Dermis blood vessel endothelial cell (primary cell): ENCODE measurements around the gene FARP1. TPM values are rescaled to one million over a fixed set of nuclear protein-coding genes. Genes with fewer than 3 reads are reported as not detected.
A peak's percentile ranks its signal among the peaks of the same experiment; 100 is the strongest.
"Not testable (repeated sequence)": the region's sequence is repeated elsewhere in the genome, so short reads cannot be mapped to it uniquely, and the experiment has no call there.

Experiments used
- DNase-seq: peaks from one replicate; pipeline ENCODE4 v3.0.0; 2010
- total RNA-seq: library from RNA; depleted of rRNA; stranded (reverse); fragments of >200 nt; gene quantifications from 2 replicates; pipeline ENCODE4 v1.2.3, GENCODE V29; 2014

Gene FARP1
- total RNA-seq, 1 donor from 2014 or later = 17.2 TPM

DNA sequence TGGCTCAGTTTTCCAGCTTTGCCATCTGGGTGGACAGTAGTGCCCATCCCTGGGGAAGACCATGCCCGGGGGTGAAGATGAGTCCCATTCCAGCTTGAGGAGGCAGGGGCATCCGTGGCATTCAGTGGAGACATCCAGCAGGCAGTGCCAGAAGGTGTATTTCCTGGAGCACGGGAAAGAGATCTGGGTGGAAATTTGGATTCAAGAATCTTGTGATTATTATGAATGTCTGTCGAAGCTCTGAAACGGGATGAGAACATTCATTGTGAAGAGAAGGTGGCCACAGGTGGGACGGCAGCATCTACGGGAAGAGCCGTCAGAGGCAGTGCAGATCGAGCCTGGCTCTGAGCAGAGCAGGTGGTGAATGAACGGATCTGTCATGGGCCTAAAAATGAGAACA lies 201.5 kb downstream of the FARP1 start:
- DNase-seq = no peak

GRCh38 chr13:98345107-98345935 lies 202.4 kb downstream of the FARP1 start:
- peak; percentile 8 for DNase-seq

- no peak for DNase-seq
Observed at GRCh38 chr13:98346904-98347636, 204.2 kb downstream of the FARP1 start.

DNA sequence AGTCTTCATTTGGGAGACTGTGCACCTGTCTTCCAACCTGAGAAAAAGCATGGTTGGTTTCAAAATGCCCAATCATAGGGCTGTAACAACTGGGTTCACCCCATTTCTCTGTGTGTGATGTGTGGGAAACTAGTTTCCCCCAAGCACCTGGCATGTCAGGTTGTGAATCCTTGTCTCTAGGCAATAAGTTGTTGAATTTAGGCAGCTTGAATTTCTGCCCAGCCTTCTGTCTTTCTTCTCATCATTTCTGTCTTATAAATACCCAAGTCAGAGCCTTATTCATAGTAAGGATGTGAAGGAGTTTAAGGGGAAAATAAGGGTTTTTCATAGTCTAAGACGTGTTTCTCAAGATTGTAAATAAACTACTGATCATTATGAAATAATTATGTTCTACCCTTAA lies 204.9 kb downstream of the FARP1 start:
- no peak for DNase-seq

DNA sequence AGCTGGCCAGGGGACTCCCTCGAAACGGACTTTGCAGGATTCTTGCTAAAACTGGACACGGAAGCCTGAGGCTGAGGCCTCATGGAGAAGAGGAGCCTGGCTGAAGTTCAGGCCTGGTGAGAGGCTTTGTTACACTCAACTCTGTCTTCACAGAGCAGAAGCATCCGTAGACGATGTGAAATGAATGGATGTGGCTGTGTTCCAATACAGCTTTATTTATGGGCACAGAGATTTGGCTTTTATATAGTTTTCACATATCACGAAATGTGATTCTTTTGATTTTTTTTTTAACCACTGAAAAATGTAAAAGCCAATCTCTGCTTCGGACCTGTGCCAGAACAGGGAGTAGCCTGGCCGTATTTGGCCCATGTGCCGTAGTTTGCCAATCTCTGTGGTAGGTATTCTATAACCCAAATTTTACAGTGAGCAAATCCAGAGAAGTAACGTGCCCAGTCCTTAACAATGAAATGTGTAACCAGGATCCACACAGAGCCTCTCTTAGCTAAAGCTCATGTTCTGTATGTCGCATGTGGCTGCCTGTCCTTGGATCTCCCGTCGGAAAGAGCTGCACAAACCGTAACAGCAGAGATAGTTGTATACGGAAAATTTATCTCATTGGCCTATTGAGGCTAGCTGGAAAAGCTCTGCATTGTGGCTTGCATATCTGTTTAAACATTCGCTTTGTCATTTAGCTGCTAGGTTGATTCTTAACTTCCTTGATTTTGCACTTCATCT lies 205.7 kb downstream of the FARP1 start:
- no peak for DNase-seq

GRCh38 chr13:98349731-98350305 lies 206.9 kb downstream of the FARP1 start:
- peak; percentile 26 for DNase-seq

- DNase-seq = no peak
Observed at GRCh38 chr13:98350746-98351330, 207.9 kb downstream of the FARP1 start.

DNA sequence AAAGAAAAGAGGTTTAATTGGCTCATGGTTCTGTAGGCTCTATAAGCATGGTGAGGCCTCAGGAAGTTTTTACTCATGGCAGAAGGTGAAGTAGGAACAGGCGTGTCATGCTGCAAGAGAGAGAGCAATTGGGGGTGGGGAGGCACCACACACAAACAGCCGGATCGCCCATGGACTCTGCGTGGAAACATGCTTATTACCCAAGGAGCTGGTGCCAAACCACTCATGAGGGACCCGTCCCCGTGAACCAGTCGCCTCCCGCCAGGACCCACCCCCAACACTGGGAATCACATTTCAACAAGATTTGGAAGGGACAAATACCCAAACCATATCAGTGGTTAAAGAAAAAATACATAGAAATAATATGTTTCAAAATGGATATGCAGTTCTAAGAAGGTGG lies 208.7 kb downstream of the FARP1 start:
- DNase-seq = no peak

GRCh38 chr13:98352226-98352625 lies 209.3 kb downstream of the FARP1 start:
- no peak for DNase-seq

- no peak for DNase-seq
Observed at GRCh38 chr13:98353750-98354149, 210.9 kb downstream of the FARP1 start.

DNA sequence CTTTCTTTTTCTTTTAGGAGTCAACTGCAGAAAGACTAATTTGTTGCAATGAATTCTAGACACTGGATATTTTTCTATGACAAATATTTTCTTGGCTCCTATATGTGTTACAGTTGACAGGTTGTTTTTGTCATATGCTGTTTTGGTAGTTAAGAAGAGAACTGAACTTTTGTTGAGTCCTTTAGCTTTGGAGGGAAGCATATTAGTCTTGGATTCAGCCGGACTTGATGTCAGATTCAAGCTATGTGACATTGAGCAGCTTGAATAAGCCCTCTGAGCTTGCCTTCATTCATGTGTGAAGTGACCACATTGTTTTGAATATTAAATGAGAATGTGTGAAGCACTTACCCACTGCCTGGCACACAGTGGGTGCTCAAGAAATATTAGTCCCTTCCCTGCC lies 216.0 kb downstream of the FARP1 start:
- no peak for DNase-seq

DNA sequence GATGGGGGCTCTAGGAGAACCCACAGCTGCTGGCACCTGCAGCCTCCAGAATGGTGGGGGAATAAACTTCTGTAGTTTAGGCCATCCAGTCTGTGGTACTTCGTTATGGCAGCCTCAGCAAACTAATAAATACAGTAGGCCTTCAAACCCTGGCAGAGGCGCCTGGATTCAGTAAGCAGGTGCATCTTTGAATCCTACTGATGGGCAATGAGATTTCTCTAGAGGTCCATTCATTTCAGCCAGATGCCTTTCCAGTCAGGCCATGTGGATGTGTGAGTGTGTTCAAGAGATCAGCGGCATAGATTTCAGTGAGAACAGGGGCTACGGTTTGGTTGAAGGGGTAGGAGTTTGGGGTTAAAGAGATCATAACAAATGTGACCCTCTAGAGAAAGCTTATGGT lies 217.7 kb downstream of the FARP1 start:
- DNase-seq = no peak

GRCh38 chr13:98363326-98363725 lies 220.4 kb downstream of the FARP1 start:
- no peak for DNase-seq

DNA sequence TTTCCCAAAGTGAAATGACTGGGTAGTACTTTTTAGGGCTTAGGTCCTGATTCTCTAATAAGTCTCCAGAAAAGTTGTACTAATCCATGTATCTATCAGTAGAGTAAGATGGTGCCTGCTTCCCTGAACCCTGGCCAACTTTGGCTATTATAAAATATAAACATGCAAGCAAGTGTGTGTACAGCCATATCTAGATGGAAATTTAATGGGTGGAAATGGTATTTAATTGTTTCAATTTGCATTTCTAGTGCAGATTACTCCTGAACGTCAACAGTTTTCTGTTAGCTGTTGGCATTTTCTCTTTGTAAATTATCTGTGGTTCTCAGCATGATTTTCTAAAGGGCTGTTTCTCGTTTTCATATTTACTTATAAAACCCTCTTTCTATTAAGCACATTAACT lies 221.3 kb downstream of the FARP1 start:
- no peak for DNase-seq

- no peak for DNase-seq
Observed at GRCh38 chr13:98364647-98365046, 221.8 kb downstream of the FARP1 start.

DNA sequence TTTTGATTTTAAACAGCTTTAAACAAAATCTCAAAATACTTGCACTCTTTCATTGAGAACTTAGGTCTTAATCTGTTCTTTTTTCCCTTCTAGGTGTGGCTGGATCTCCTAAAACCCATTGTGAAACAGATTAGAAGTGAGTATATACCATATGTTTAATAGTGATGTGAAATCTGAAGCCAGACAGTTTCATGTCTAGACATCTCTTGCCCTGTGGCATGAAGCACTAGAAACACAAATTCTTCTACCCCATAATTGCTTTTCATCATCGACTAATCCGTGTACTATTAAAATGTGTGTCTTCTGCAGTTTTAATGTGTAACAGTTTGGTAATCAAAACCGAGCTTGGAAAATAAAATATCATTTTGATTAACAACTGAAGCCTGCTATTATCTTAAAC lies 222.4 kb downstream of the FARP1 start:
- no peak for DNase-seq

GRCh38 chr13:98366010-98366409 lies 223.1 kb downstream of the FARP1 start:
- no peak for DNase-seq

DNA sequence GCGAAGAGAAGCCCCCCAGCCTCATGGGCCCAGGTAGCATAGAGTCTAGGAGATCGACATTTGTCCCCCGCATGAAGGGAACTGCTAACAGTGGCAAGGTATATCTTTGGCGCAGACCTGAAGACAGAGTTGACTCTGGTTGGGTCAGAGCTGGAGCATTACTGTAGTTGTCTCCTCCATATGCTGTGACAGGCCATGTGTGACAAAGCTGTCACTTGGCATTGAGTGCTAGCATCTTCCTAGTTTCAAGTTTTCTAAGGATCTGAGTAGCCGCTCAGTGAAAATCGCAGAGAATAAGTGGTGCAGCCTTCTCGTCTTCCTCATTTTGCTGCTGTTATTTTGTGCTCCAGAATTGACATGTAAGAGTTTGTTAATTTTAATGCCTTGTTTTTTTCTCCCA lies 223.5 kb downstream of the FARP1 start:
- DNase-seq = no peak

- no peak for DNase-seq
Observed at GRCh38 chr13:98366959-98367358, 224.1 kb downstream of the FARP1 start.

DNA sequence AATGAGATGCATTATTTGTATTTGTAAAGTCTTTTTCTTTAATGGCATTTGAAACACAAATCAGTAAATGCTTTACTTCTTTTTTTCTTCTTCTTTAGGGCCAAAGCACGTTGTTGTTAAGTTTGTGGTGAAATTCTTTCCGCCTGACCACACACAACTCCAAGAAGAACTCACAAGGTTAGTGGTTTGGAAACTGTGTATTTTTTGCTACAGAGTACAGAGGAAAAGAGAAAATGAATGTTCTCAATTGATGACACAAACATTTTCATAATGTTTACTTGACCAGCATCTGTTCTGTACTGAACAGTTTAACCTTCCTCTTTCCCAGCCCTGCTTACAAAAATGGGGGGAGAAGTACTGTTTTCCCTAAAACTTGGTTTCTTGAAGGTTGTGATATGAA lies 225.1 kb downstream of the FARP1 start:
- no peak for DNase-seq

- DNase-seq = not testable (repeated sequence)
Observed at GRCh38 chr13:98369520-98369919, 226.6 kb downstream of the FARP1 start.

GRCh38 chr13:98370261-98370660 lies 227.4 kb downstream of the FARP1 start:
- no peak for DNase-seq
